ENCODE results near the gene TH.

GRCh38 chr11:2147391-2147790, 24.2 kb downstream of the TH start:
- no peak for TF ChIP-seq CTCF (conservative IDR thresholded peaks at IDR 0.05; ENCODE audit: low read length)
- no peak for TF ChIP-seq EZH2phosphoT487 (IDR thresholded peaks at IDR 0.05; ENCODE audit: borderline replicate concordance)
